Activated T-helper 1 cell treated with anti-CD3 and anti-CD28 coated beads, Interleukin-2, amount 50 U/mL, for 16 hours (primary cell): ENCODE measurements around the gene CRABP2.
A peak's percentile ranks its signal among the peaks of the same experiment; 100 is the strongest.

Experiments used
- DNase-seq, 2 donors: peaks; one replicate each; pipeline ENCODE4 v3.0.0-alpha.2; 2020; ENCODE audit warnings: low read depth in 1 of 2, low spot score in 1 of 2

CRABP2 gene

GRCh38 chr1:156742017-156742416 lies 36.6 kb upstream of the CRABP2 start:
- DNase-seq, result no peak

GRCh38 chr1:156741481-156741983 lies 36.1 kb upstream of the CRABP2 start:
- DNase-seq, result no peak

GRCh38 chr1:156740741-156741480 lies 35.5 kb upstream of the CRABP2 start, which contains the start of gene MRPL24:
TSS of gene MRPL24 (minus strand) at chr1:156741088. CDS start at chr1:156738704, 2,384 bp downstream.
- peak; percentile 87 to 93 for DNase-seq

GRCh38 chr1:156740237-156740740 lies 34.9 kb upstream of the CRABP2 start:
- no peak for DNase-seq

- no peak for DNase-seq
These were observed 33.5 kb upstream of the CRABP2 start for GRCh38 chr1:156738916-156739315.

GRCh38 chr1:156738407-156738806 lies 33.0 kb upstream of the CRABP2 start:
- DNase-seq, result no peak

- DNase-seq, result no peak
These were observed 28.7 kb upstream of the CRABP2 start for GRCh38 chr1:156733989-156734584.

- DNase-seq, result peak; percentile 81 to 89
These were observed 23.4 kb upstream of the CRABP2 start, which contains the start of gene ISG20L2 for GRCh38 chr1:156728599-156729462. TSS of gene ISG20L2 (minus strand) at chr1:156728766. CDS start at chr1:156727652, 1,114 bp downstream.

- peak; percentile 42 to 68 for DNase-seq
These were observed 22.7 kb upstream of the CRABP2 start, which contains the start of gene METTL25B for GRCh38 chr1:156727926-156728598. TSS of gene METTL25B (plus strand) at chr1:156728469. CDS start at chr1:156729105, 636 bp downstream.

- no peak for DNase-seq
These were observed 22.1 kb upstream of the CRABP2 start for GRCh38 chr1:156727492-156727891.

GRCh38 chr1:156726549-156727226 lies 21.3 kb upstream of the CRABP2 start:
- DNase-seq, result no peak

GRCh38 chr1:156725683-156726280 lies 20.4 kb upstream of the CRABP2 start:
- DNase-seq, result peak; percentile 62 to 70

GRCh38 chr1:156721535-156721934 lies 16.2 kb upstream of the CRABP2 start:
- DNase-seq, result no peak

- DNase-seq, result no peak
These were observed 15.7 kb upstream of the CRABP2 start for GRCh38 chr1:156721131-156721530.

GRCh38 chr1:156717351-156717750 lies 12.0 kb upstream of the CRABP2 start:
- DNase-seq, result no peak

- no peak for DNase-seq
These were observed 9.4 kb upstream of the CRABP2 start for GRCh38 chr1:156714830-156715229.

GRCh38 chr1:156712626-156713025 lies 7.2 kb upstream of the CRABP2 start:
- no peak for DNase-seq

- no peak for DNase-seq
These were observed 5.8 kb upstream of the CRABP2 start for GRCh38 chr1:156711011-156711817.
